ENCODE results near the gene CDC34. TPM values are rescaled to one million over a fixed set of nuclear protein-coding genes. Genes with fewer than 3 reads are reported as not detected.

The CDC34 gene
- total RNA-seq, 1 experiment from 2014 or later: 80.5 TPM

GRCh38 chr19:567296-567900 lies 35.8 kb downstream of the CDC34 start:
- ATAC-seq: no peak
- BruUV-seq (replicated peaks): no TSS peak
- H3K36me3 ChIP-seq (ENCODE audit: control insufficient read depth, insufficient read depth, low read length): no peaks in the 10 kb centered on the region; the same call in 1 of the 2 replicates
- peaks cover 9% of the 10 kb centered on the region for H3K4me1 ChIP-seq (ENCODE audit: control insufficient read depth, insufficient read depth, low read length)
- H3K4me3 ChIP-seq (ENCODE audit: low read depth in 2 of 2, low read length in 2 of 2): no peak overlapping the region
- no peak for TF ChIP-seq REST (IDR thresholded peaks at IDR 0.05; ENCODE audit: insufficient read depth in 1 of 2, low read depth in 2 of 2, low read length in 1 of 2)
- no peak for TF ChIP-seq POLR2AphosphoS5 (IDR thresholded peaks at IDR 0.05; ENCODE audit: low read depth, low read length)
- no peak for TF ChIP-seq TCF7L2 (IDR thresholded peaks at IDR 0.05; ENCODE audit: low read depth, low read length)
- in situ Hi-C loops (cut with HindIII; ENCODE audit: low pct_unique_long_range_greater_than_20kb, low sequenced_read_pairs) (no loop called here), intact Hi-C loops (cut with micrococcal nuclease; ENCODE audit: unreplicated experiment) (no loop called here)
- H3K27ac ChIP-seq (ENCODE audit: low read length): no peak overlapping the region
- no peaks in the 10 kb centered on the region for H3K27me3 ChIP-seq (ENCODE audit: control insufficient read depth, insufficient read depth, low read length)
- POLR2A ChIA-PET: no interaction called here
- CTCF ChIA-PET: no interaction called here
- no peaks in the 10 kb centered on the region for H3K9me3 ChIP-seq (ENCODE audit: control insufficient read depth, insufficient read depth, low read depth, low read length)
- DNase-seq (ENCODE audit: low read depth, low spot score): no peak

- H3K27me3 ChIP-seq (ENCODE audit: control insufficient read depth, insufficient read depth, low read length): no peaks in the 10 kb centered on the region
- H3K27ac ChIP-seq (ENCODE audit: low read length): peak overlapping the region; percentile 80
- H3K9me3 ChIP-seq (ENCODE audit: control insufficient read depth, insufficient read depth, low read depth, low read length): no peaks in the 10 kb centered on the region
- in situ Hi-C loops (cut with HindIII; ENCODE audit: low pct_unique_long_range_greater_than_20kb, low sequenced_read_pairs): no loop called here
- intact Hi-C loops (cut with micrococcal nuclease; ENCODE audit: unreplicated experiment): no loop called here
- H3K4me1 ChIP-seq (ENCODE audit: control insufficient read depth, insufficient read depth, low read length): peaks cover 9% of the 10 kb centered on the region
- TF ChIP-seq POLR2AphosphoS5 (IDR thresholded peaks at IDR 0.05; ENCODE audit: low read depth, low read length) (no peak), SIN3A (IDR thresholded peaks at IDR 0.05; ENCODE audit: borderline replicate concordance, insufficient read depth, low read depth, low read length) (no peak), CTCF (IDR thresholded peaks at IDR 0.05) (no peak), REST (IDR thresholded peaks at IDR 0.05; ENCODE audit: insufficient read depth in 1 of 2, low read depth in 2 of 2, low read length in 1 of 2) (no peak), TCF7L2 (IDR thresholded peaks at IDR 0.05; ENCODE audit: low read depth, low read length) (no peak)
- DNase-seq (ENCODE audit: low read depth, low spot score) (no peak), ATAC-seq (no peak)
- ChIA-PET POLR2A (no interaction called here), CTCF (no interaction called here)
- peak overlapping the region; percentile 18 to 31 for H3K4me3 ChIP-seq (ENCODE audit: low read depth in 2 of 2, low read length in 2 of 2)
- BruUV-seq (replicated peaks): no TSS peak
- H3K36me3 ChIP-seq (ENCODE audit: control insufficient read depth, insufficient read depth, low read length): peaks cover 8% of the 10 kb centered on the region; the same call in 1 of the 2 replicates
Measured at GRCh38 chr19:570251-570686, 38.7 kb downstream of the CDC34 start.
